Epithelial cell of esophagus (primary cell): Measurements from ENCODE around the gene ZBP1.

Experiments used
- DNase-seq: peaks from one replicate; pipeline ENCODE4 v3.0.0; 2010; ENCODE audit warnings: low read depth
- H3K4me3 ChIP-seq: 2 replicates; pipeline ENCODE4 v1.5.1; 2011; ENCODE audit warnings: mild to moderate bottlenecking, low read length, control low read depth
- TF ChIP-seq, protein P1 (sequence below): IDR thresholded peaks from 2 replicates; pipeline ENCODE4 v1.5.1; 2011; ENCODE audit warnings: low read depth, mild to moderate bottlenecking, low read length, control low read depth, inconsistent platforms; ENCODE audit not compliant: insufficient read depth; ENCODE audit errors: missing control alignments

Gene ZBP1

GRCh38 chr20:57571782-57572416 is 48.3 kb downstream of the ZBP1 start:
- no peak for DNase-seq
- TF ChIP-seq, protein P1, sequence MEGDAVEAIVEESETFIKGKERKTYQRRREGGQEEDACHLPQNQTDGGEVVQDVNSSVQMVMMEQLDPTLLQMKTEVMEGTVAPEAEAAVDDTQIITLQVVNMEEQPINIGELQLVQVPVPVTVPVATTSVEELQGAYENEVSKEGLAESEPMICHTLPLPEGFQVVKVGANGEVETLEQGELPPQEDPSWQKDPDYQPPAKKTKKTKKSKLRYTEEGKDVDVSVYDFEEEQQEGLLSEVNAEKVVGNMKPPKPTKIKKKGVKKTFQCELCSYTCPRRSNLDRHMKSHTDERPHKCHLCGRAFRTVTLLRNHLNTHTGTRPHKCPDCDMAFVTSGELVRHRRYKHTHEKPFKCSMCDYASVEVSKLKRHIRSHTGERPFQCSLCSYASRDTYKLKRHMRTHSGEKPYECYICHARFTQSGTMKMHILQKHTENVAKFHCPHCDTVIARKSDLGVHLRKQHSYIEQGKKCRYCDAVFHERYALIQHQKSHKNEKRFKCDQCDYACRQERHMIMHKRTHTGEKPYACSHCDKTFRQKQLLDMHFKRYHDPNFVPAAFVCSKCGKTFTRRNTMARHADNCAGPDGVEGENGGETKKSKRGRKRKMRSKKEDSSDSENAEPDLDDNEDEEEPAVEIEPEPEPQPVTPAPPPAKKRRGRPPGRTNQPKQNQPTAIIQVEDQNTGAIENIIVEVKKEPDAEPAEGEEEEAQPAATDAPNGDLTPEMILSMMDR, result no peak
- H3K4me3 ChIP-seq, result no peak overlapping the region

GRCh38 chr20:57570920-57571319 is 49.3 kb downstream of the ZBP1 start:
- H3K4me3 ChIP-seq, result no peak overlapping the region
- DNase-seq, result no peak
- TF ChIP-seq, protein P1, result no peak

GRCh38 chr20:57570145-57570850 is 49.9 kb downstream of the ZBP1 start:
- TF ChIP-seq, protein P1, result no peak
- no peak for DNase-seq
- H3K4me3 ChIP-seq, result no peak overlapping the region

GRCh38 chr20:57568960-57569359 is 51.3 kb downstream of the ZBP1 start:
- DNase-seq, result no peak
- TF ChIP-seq, protein P1, result no peak
- H3K4me3 ChIP-seq, result no peak overlapping the region

GRCh38 chr20:57568088-57568896 is 51.9 kb downstream of the ZBP1 start:
- no peak overlapping the region for H3K4me3 ChIP-seq
- DNase-seq, result no peak
- TF ChIP-seq, protein P1, result no peak

DNA sequence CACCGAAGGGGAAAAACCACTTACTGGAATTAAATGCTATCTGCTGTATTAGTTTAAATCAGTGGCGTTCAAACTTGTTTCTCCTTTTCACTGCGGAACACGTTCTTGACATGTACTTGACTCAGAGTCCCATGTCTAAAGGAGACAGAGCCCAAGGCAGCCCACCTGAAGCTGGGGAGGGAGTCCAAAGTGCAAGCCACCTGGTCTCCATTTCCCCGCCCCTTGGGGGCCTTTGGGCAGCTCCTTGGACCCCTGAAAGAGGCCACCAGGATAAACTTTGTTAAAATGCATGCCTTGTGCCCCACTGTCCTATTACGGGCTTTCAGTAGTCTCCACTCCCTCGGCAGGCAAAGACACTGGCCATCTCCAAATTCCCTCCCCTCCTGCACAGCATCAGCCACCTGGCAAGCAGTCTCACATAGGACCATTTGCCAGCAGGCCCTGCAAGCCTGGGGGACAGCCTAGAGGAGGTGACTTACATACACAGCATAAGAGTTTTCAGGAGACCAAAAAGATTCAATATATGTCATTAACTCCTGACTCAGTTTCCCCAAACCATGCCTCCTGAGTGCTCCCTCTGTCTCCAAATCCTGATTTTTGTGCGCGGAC is 52.7 kb downstream of the ZBP1 start:
- no peak for DNase-seq
- TF ChIP-seq, protein P1, result no peak
- H3K4me3 ChIP-seq, result no peak overlapping the region
